ENCODE measurements around the gene TSR1. TPM values are rescaled to one million over a fixed set of nuclear protein-coding genes. Genes with fewer than 3 reads are reported as not detected.

TSR1 gene
- 56.6 to 72.5 TPM (median 60.4 TPM) in 5 replicates for total RNA-seq (2022; extraction: Qiagen RNA extraction)

DNA sequence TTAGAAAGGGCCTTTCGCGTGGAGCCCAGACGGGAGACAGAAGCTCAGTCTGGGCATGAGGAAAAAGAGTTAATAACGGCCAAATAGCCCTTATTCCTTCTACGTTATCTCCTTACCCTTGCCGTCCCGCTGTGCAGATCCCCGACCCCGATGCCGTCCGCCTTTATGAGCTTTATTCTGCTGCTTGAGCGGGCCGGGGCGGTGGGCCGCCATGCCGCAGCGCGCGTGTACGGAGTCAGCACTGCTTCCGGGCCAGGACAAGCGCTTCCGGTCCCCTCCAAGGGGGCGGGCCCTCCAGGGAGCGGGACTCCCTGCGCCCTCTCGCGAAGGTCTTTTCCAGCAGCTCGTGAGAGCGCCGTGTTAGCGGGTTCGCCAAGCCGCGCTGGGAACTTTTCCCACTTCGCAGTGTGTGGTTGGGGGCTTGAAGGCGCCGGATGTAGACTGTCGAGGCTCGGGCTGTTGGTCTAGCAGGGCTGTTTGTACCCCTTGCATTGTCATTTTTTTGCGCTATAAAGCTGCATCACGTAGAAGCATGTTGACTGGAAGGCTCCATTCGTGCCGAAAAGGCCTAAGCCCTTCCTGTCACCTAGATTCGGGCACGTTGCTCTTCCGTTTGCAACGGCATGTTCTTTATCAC is at the start of gene TSR1:
Gene TSR1, minus strand, starts transcription at position 243 of the 637 bp plus-strand sequence. Its CDS starts 30 bp downstream, at position 213.

DNA sequence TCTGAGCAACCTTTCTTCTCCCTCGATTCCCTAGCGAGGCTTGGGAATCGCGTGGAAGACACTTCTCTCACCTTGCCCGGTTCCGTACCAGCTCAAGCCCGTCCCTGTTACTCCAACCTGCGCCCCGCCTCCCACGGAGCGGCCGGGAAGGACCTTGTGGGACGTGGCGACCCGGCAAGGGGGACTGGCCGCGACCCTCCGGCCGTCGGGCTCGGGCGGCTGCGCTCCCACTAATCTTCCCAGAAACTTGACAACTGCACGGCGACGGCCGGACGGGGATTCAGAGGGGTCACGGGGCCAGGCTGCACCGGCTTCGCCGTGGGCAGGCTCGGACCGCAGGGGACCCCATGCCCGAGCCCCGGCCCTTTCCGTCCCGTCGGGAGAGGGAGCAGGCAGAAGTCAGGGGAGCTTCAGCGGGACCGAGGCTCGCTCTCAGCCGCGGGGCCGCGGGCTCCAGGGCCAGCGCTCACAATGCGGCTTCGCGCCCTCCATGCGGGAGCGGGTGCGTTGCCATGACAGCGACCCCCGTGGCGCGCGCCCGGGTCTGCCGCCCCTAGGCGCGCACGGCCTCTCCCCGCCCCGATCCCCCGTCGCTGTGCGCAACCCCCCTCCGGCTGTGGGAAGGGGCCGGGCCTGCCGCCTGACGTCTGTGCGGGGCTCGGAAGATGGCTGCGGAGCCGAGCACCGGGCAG is 741 bp upstream of the TSR1 start, which contains the start of gene SGSM2:
Gene SGSM2, plus strand, starts transcription at position 650 of the 692 bp plus-strand sequence. CDS start 188 bp downstream, outside the sequence.

DNA sequence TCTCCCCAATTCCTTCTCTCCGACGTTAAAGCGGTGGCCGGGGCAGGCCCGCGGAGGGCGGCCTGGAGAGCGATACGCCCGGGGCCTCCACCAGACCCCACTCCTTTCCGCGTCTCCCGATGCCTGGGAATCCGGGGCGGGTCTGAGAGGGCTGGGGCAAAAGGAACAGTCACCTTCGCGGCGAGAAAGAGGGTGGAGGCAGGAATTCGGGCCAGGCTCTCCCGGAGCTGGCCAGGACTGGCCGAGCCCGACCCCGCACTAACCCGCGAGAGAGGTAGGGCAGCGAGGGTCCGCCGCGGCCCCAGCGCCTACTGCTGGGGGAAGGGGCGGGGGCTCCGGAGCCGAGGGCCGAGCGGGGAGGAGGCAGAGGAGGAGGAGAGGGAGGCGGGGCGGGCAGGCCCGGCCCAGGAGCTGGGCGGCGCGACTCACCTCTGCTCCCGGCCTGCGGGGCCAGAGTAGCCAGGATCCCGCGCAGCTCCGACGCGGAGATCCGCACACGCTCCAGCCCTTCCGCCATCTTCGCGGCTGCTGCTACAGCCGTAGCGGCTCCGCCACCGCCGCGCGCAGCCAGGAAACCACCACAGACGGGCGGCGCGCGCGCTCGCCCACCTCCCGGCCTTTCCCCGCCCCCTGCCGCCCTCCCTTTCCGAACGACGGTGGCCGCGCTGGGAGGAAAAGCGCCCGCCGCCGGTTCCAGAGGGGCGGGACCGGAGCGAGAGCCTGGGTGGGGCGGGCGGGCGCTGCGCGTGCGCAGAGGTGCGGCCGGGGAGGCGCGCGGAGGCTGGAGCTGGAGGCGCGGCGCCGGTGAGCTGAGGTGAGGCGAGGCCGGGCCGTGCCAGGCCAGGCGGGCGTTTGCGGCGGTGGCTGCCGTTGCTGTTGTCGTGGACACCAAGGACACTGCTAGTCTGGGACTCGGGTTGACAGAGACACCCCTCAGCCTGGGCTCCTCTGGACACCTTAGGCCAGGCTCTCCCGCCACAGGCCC is 32.8 kb downstream of the TSR1 start, which contains the start of the genes SMG6 and SRR:
Gene SMG6, minus strand, starts transcription at position 582 of the 985 bp plus-strand sequence. Its CDS starts 65 bp downstream, at position 517.
Gene SRR, plus strand, starts transcription at position 747 of the 985 bp plus-strand sequence. CDS start 11,611 bp downstream, outside the sequence.

Other genes starting within 250 kb of the TSR1 start
- 22.8 to 26.8 TPM (median 25.2 TPM) in 5 replicates for gene SMG6, start 32.7 kb downstream of the TSR1 start, total RNA-seq (2022; extraction: Qiagen RNA extraction)
- 6.5 to 9.1 TPM (median 8.5 TPM) in 5 replicates for gene SRR, start 32.5 kb downstream of the TSR1 start, total RNA-seq (2022; extraction: Qiagen RNA extraction)
- 30.3 to 52.4 TPM (median 44.4 TPM) in 5 replicates for gene SGSM2, start 1.0 kb upstream of the TSR1 start, total RNA-seq (2022; extraction: Qiagen RNA extraction)
- 12.1 to 21.5 TPM (median 19.0 TPM) in 5 replicates for gene MNT, start 64.6 kb upstream of the TSR1 start, total RNA-seq (2022; extraction: Qiagen RNA extraction)
- gene METTL16, start 175.4 kb upstream of the TSR1 start, total RNA-seq (2022; extraction: Qiagen RNA extraction): 29.5 to 37.5 TPM (median 33.7 TPM) in 5 replicates

Data from A549 treated with CORT108297 at 1 μM for 4 hours (cell line).